Regular cardiac myocyte (primary cell): Measurements from ENCODE around the gene FRG2. TPM values are rescaled to one million over a fixed set of nuclear protein-coding genes. Genes with fewer than 3 reads are reported as not detected.

Experiments
- total RNA-seq: library from RNA; depleted of rRNA; stranded (reverse); fragments of >200 nt; gene quantifications from 2 replicates; pipeline ENCODE4 v1.2.3, GENCODE V29; 2014

Gene FRG2
- under 0.01 TPM in 1 of 2 replicates, not detected in the other for total RNA-seq

GRCh38 chr4:190027156-190027555 is at the start of gene FRG2:
Gene FRG2 (minus strand): TSS chr4:190027256. CDS start chr4:190027204, 52 bp downstream.

GRCh38 chr4:190064342-190064741 is 37.3 kb upstream of the FRG2 start, which contains the start of gene DBET:
Gene DBET (plus strand): TSS chr4:190064502.

Other genes starting within 250 kb of the FRG2 start
- 31.3 and 35.9 TPM in 2 replicates for gene FRG1, start 86.4 kb downstream of the FRG2 start, total RNA-seq
- not detected in 2 replicates for gene DBET, start 37.2 kb upstream of the FRG2 start, total RNA-seq
- not detected in 2 replicates for gene DUX4, start 146.5 kb upstream of the FRG2 start, total RNA-seq